H1 (cell line): Measurements from ENCODE around the gene OR10H1.

ENCODE experiments used
- BCL11A ChIP-seq, 2 experiments: IDR thresholded peaks; one replicate each; pipeline ENCODE4 v1.6.1; 2011; ENCODE audit warnings: low read depth in 2 of 2, low read length in 2 of 2, mild to moderate bottlenecking in 2 of 2
- CBX8 ChIP-seq: fragments of 300-800, 300-1000 bp; sonication (generic); IDR thresholded peaks from 2 replicates; pipeline ENCODE4 v1.7.1; 2016; ENCODE audit warnings: low read depth, low read length, borderline replicate concordance
- CEBPB ChIP-seq: IDR thresholded peaks from 2 replicates; pipeline ENCODE4 v1.6.1; 2012; ENCODE audit warnings: low read depth, low read length
- CHD2 ChIP-seq: IDR thresholded peaks from 2 replicates; pipeline ENCODE4 v1.6.1; 2012; ENCODE audit warnings: low read length, improper control_type of control experiment
- CTCF ChIP-seq, 3 experiments: IDR thresholded peaks; 1 replicate in 2 of 3; 2 replicates in 1 of 3; pipeline versions ENCODE4 v1.5.1 to v1.6.1; 2011; ENCODE audit warnings: low read length in 3 of 3, mild to moderate bottlenecking in 3 of 3, inconsistent platforms in 2 of 3, low read depth in 1 of 3, moderate library complexity in 1 of 3; ENCODE audit not compliant: insufficient read depth in 1 of 3; ENCODE audit errors: control extremely low read depth in 1 of 3
- EP300 ChIP-seq, 2 experiments: IDR thresholded peaks; 1 replicate in 1 of 2; 2 replicates in 1 of 2; pipeline ENCODE4 v1.6.1; 2011 to 2012; ENCODE audit warnings: low read depth in 2 of 2, low read length in 2 of 2, mild to moderate bottlenecking in 2 of 2, borderline replicate concordance in 1 of 2, inconsistent platforms in 1 of 2, moderate library complexity in 1 of 2
- POLR2A ChIP-seq, 2 experiments: IDR thresholded peaks; 1 replicate in 1 of 2; 2 replicates in 1 of 2; pipeline ENCODE4 v1.6.1; 2011; ENCODE audit warnings: low read depth in 2 of 2, low read length in 2 of 2, mild to moderate bottlenecking in 2 of 2; ENCODE audit errors: control extremely low read depth in 1 of 2
- POLR2AphosphoS5 ChIP-seq: IDR thresholded peaks from 2 replicates; pipeline ENCODE4 v1.6.1; 2011; ENCODE audit warnings: low read depth, low read length
- SRF ChIP-seq: IDR thresholded peaks from 2 replicates; pipeline ENCODE4 v1.6.1; 2011; ENCODE audit warnings: mild to moderate bottlenecking, low read depth, low read length, moderate library complexity
- TAF1 ChIP-seq: IDR thresholded peaks from 2 replicates; pipeline ENCODE4 v1.6.1; 2011; ENCODE audit warnings: mild to moderate bottlenecking, low read depth, low read length
- TBP ChIP-seq: IDR thresholded peaks from 2 replicates; pipeline ENCODE4 v1.6.1; 2011; ENCODE audit warnings: low read depth, low read length, improper control_type of control experiment
- TEAD4 ChIP-seq: IDR thresholded peaks from 2 replicates; pipeline ENCODE4 v1.6.1; 2012; ENCODE audit warnings: low read depth, low read length, inconsistent platforms, mixed read lengths
- YY1 ChIP-seq: IDR thresholded peaks from 2 replicates; pipeline ENCODE4 v1.6.1; 2011; ENCODE audit warnings: low read depth, mild to moderate bottlenecking, low read length

GRCh38 chr19:15841875-15842569, 26.6 kb upstream of the OR10H1 start:
- TF ChIP-seq TBP (no peak), CEBPB (no peak), CTCF (IDR thresholded peaks at IDR 0.05; ENCODE audit: control extremely low read depth in 1 of 3, insufficient read depth in 1 of 3, low read depth in 1 of 3, low read length in 3 of 3) (peak in 1 of 3 experiments; percentile 25; a peak in 1 of 4 replicates), TEAD4 (no peak), POLR2A (IDR thresholded peaks at IDR 0.05; ENCODE audit: control extremely low read depth in 1 of 2, low read depth in 2 of 2, low read length in 2 of 2) (no peak), TAF1 (no peak), SRF (no peak), CBX8 (no peak), BCL11A (IDR thresholded peaks at IDR 0.05; ENCODE audit: low read depth in 2 of 2, low read length in 2 of 2) (no peak), POLR2AphosphoS5 (no peak), EP300 (IDR thresholded peaks at IDR 0.05; ENCODE audit: borderline replicate concordance in 1 of 2, low read depth in 2 of 2, low read length in 2 of 2) (no peak), CHD2 (no peak), YY1 (no peak)
